Nephron (organoid): ENCODE measurements around the gene EIF5A.

Experiments
- H3K27ac Mint-ChIP-seq, 3 experiments: 2 replicates each; pipeline ENCODE4 v1.8.0; 2020; ENCODE audit warnings: mixed read lengths in 3 of 3, mild to moderate bottlenecking in 2 of 3, moderate library complexity in 1 of 3
- H3K27me3 Mint-ChIP-seq: 2 replicates; pipeline ENCODE4 v1.8.0; 2021; ENCODE audit warnings: low read depth, mild to moderate bottlenecking, moderate library complexity, mixed read lengths
- H3K36me3 Mint-ChIP-seq: 2 replicates; pipeline ENCODE4 v1.8.0; 2020; ENCODE audit warnings: low read depth, mixed read lengths
- H3K4me1 Mint-ChIP-seq: 2 replicates; pipeline ENCODE4 v1.8.0; 2020; ENCODE audit warnings: mixed read lengths
- H3K4me3 Mint-ChIP-seq, 3 experiments: 2 replicates each; pipeline ENCODE4 v1.8.0; 2020; ENCODE audit warnings: mild to moderate bottlenecking in 3 of 3, mixed read lengths in 3 of 3, moderate library complexity in 2 of 3
- H3K9me3 Mint-ChIP-seq: 2 replicates; pipeline ENCODE4 v1.8.0; 2020; ENCODE audit warnings: mixed read lengths
- TF ChIP-seq, protein P1 (sequence below), 3 experiments: fragments of 200-600 bp; sonication (generic); IDR thresholded peaks; one replicate each; pipeline ENCODE4 v1.5.0; 2021; ENCODE audit warnings: antibody characterized with exemption in 3 of 3; ENCODE audit not compliant: unreplicated experiment in 3 of 3

The EIF5A gene

DNA sequence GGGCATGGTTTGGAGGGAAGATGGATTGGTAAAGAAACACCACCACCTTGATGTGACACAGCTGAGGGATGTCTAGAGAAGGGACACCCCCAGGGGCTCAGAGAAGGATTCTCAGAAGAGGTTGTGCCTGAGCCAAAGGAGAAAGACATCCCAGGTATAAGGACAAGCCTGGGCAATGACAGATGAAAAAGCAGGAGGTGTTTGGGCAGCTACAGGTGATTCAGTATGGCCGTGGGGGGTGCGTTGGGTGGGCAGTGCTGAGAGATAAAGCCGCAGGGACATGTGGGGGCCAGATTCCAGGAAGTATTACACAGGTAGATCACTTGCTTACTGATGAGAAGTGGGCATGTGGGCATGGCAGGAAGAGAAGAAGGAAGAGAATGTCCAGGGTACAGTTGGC, 54.5 kb downstream of the EIF5A start:
- TF ChIP-seq, protein P1, sequence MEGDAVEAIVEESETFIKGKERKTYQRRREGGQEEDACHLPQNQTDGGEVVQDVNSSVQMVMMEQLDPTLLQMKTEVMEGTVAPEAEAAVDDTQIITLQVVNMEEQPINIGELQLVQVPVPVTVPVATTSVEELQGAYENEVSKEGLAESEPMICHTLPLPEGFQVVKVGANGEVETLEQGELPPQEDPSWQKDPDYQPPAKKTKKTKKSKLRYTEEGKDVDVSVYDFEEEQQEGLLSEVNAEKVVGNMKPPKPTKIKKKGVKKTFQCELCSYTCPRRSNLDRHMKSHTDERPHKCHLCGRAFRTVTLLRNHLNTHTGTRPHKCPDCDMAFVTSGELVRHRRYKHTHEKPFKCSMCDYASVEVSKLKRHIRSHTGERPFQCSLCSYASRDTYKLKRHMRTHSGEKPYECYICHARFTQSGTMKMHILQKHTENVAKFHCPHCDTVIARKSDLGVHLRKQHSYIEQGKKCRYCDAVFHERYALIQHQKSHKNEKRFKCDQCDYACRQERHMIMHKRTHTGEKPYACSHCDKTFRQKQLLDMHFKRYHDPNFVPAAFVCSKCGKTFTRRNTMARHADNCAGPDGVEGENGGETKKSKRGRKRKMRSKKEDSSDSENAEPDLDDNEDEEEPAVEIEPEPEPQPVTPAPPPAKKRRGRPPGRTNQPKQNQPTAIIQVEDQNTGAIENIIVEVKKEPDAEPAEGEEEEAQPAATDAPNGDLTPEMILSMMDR (IDR thresholded peaks at IDR 0.05; ENCODE audit: unreplicated experiment in 3 of 3): no peak
- H3K4me3 Mint-ChIP-seq: no peak overlapping the region
- no peaks in the 10 kb centered on the region for H3K4me1 Mint-ChIP-seq
- H3K27ac Mint-ChIP-seq: no peak overlapping the region
- H3K36me3 Mint-ChIP-seq: no peaks in the 10 kb centered on the region
- H3K27me3 Mint-ChIP-seq: peaks cover 13% of the 10 kb centered on the region
- no peaks in the 10 kb centered on the region for H3K9me3 Mint-ChIP-seq
